NOMO-1 treated with DMSO at 0.1 percent for 48 hours (cell line): Measurements from ENCODE around the gene FAM163B.

Experiments
- DNase-seq: peaks from one replicate; lab custom pipeline; 2025; ENCODE audit not compliant: unreplicated experiment; lab: John Stamatoyannopoulos, UW

The FAM163B gene

DNA sequence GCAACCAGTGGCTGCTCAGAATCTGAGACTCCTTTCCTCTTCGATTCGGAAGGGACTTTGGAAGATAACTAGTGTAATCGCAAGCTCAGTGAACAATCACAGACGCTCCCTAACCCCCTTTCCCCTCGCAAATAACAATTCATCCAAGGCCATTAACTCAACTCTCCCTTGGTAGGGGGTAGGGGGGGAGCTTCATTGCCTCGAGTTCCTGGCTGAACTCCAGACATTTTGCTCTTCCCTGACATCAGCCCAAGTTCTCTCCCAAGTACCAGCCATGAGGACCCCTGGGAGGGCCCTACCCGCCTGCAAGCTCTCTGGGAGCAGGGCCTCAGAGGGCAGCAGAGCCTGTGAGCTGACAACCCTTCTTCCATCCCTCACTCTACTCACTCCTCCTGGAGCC lies 8.4 kb downstream of the FAM163B start:
- DNase-seq, result no peak

GRCh38 chr9:133599470-133600173 lies 9.6 kb downstream of the FAM163B start:
- DNase-seq, result no peak

- no peak for DNase-seq
Measured at GRCh38 chr9:133598978-133599377, 10.2 kb downstream of the FAM163B start.

GRCh38 chr9:133597316-133597957 lies 11.8 kb downstream of the FAM163B start:
- no peak for DNase-seq

- no peak for DNase-seq
Measured at GRCh38 chr9:133595910-133596309, 13.3 kb downstream of the FAM163B start.

DNA sequence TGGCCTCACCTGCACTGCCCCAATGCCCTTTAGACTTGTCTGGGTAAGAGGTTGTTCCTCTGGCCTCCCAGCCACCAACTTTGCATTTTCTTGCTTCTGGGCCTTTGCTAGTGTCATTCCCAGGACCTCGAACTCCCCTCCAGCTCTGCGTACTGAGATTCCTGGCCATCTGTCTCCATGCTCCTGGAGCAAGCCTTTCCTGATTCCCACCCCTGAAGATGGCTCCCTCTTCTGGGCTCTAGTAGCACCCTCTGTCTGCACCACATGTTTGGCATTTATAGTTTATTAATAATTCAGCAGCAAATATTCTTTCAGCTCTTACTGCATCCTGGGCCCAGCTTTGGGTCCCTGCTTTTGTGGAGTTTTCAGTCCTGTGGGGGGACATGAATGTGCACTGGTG lies 14.9 kb downstream of the FAM163B start:
- DNase-seq, result no peak

- DNase-seq, result no peak
Measured at GRCh38 chr9:133593587-133594253, 15.5 kb downstream of the FAM163B start.

DNA sequence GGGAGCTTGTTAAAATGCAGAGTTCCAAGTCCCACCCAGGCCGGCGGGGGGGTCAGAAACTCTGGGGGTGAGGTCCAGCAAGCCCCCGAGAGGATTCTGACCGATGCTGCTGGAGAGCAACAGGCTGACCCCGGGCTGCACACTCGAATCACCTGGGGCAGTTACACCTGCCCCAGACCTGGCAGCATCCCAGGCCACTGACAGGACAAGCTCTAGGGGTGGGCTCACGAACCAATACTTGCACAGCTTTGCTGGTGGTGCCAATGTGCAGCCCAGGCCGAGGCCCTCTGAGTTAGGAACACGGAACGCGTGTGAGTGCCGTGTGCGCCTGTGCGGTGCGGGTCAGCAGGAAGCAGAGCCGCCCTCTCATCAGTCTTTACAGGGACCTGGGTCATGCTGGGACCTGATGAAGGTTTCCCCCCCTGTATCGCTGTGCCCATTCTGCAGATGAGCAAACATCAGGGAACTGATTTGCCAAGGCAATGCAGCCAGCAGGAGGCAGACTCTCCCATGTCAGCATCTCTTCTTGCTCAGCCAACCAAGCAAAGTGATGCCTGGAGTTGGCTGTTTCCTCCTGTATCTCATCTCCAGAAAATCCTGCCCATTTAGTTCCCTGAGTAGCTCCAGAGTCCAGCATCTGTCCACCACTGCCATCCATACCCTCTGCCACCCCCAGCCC lies 16.3 kb downstream of the FAM163B start:
- no peak for DNase-seq

- DNase-seq, result no peak
Measured at GRCh38 chr9:133591985-133592384, 17.2 kb downstream of the FAM163B start.

GRCh38 chr9:133591116-133591910 lies 17.9 kb downstream of the FAM163B start:
- DNase-seq, result no peak

DNA sequence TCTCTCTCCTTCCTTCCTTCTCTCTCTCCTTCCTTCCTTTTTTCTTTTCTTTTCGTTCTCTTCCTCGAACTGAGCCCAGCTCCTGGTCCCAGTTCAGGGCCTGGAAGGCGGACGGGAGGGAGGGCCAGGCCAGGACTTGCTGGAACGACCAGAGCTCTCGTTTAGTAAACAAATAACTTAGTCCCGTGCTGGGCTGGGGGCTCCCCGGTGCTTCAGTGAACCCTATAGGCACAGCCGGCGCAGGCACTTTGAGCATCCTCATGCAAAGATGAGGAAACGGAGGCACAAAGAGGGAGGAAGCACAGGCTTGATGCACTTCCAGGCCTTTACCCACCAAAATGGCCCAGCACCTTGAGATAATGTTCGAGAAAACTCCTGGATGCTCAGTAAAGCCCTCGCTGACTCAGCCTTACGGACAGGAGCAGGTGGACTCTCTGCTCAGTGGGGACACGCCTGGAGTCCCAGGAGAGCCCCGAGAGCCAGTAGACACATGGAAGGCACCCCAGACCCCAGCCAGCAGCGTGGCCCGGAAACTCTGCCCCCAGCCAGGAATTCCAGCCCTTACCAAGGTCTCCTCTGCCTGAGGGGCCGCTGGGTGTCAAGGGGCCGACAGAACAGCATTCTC lies 18.8 kb downstream of the FAM163B start:
- DNase-seq, result no peak

GRCh38 chr9:133589454-133590227 lies 19.5 kb downstream of the FAM163B start:
- DNase-seq, result no peak

DNA sequence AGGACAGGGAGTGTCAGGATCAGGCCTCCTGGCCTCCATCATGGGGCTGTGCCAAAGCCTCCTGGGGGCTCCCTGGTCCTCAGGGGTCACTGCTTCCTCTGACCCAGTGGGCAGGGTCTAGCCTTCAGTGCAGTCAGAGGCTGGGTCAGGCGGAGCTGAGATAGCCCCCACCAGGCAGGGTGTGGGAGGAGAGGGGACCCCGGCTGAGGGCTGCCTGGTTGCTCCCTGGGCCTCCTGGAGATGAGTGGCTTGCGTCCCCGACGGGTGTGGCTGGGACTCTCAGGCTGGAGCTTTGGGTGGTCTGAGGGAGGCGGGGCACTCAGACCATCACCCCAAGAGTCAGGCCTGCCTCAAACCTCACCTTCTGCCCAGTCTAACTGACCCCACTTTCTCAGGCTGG lies 21.7 kb downstream of the FAM163B start:
- no peak for DNase-seq

DNA sequence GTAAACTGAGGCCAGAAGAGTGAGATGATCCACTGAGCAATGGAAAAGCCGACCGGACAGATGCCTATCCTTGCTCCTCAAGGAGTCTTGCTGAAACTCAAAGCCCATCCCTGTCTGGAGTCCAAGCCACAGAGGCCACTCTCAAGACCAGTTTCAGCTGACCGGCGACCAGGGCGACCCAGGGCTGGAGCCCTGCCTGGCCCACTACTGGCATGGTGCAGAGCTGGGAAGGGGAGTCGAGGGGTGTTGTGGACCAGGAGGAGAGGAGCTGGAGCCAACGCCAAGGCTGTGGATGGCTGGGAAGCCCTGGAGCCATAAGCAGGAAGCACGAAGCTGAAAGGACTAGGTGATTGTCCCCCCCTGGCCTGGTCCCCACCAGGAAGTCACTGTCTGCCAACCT lies 22.1 kb downstream of the FAM163B start:
- DNase-seq, result no peak

DNA sequence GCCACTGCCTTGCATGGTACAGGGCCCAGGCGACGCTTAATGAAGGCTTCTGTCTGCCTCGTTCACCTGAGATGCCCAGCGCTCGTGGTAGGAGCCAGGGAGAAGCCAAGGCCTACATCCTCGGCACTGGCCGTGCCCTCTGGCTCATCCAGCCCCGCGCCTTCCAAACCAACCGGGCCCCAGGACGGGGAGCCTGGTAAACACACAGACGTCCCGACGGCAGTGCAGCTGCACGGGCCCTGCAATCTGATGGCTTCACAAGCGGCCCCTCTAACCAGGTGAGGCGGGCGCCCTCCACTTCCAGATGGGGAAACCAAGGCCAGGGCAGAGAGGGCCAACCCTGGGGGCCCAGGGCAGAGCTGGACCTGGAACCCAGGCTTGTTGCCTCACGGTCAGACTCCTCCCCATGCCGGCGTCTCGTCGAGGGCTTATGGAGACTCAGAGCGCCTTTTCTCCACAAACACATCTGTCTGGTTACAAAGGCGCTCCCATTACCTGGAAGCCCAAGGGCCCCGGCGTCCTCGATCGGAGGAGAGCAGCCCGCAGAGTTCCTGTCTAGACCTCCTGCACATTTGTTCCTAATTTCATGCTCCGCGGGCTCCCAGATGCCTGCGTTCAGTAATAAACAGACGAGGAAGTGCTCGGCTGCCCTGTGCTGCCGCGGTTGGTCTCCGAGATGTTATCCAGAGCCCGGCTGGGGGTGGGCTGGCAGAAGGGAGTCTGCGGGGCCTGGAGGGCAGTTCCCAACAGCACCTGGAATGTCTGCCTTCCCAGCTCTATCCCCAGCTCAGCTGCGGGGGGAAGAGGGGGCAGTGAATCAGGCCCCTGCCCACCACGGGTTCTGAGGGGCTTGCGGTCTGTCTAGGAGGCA lies 23.5 kb downstream of the FAM163B start:
- DNase-seq, result no peak

- no peak for DNase-seq
Measured at GRCh38 chr9:133584559-133585476, 24.4 kb downstream of the FAM163B start.

- no peak for DNase-seq
Measured at GRCh38 chr9:133584167-133584558, 25.0 kb downstream of the FAM163B start.

- no peak for DNase-seq
Measured at GRCh38 chr9:133583586-133583985, 25.6 kb downstream of the FAM163B start.
